Esophagus muscularis mucosa (tissue), 3 donors: ENCODE measurements around the gene PRR20E.
"Not testable (repeated sequence)": the region's sequence is repeated elsewhere in the genome, so short reads cannot be mapped to it uniquely, and the experiment has no call there.

ENCODE experiments used
- POLR2A ChIP-seq: fragments of 450-650 bp; IDR thresholded peaks from one replicate; pipeline ENCODE4 v1.6.1; 2017; ENCODE audit warnings: antibody characterized with exemption, moderate library complexity, mild to moderate bottlenecking, low read depth
- TF ChIP-seq, protein P1 (sequence below), 3 experiments: fragments of 200-600 bp in 2 of 3; fragments of 450-650 bp in 1 of 3; sonication (generic) in 2 of 3; IDR thresholded peaks; one replicate each; pipeline ENCODE4 v1.5.1; 2017 to 2019; ENCODE audit warnings: antibody characterized with exemption in 3 of 3, mild to moderate bottlenecking in 2 of 3, moderate library complexity in 1 of 3

DNA sequence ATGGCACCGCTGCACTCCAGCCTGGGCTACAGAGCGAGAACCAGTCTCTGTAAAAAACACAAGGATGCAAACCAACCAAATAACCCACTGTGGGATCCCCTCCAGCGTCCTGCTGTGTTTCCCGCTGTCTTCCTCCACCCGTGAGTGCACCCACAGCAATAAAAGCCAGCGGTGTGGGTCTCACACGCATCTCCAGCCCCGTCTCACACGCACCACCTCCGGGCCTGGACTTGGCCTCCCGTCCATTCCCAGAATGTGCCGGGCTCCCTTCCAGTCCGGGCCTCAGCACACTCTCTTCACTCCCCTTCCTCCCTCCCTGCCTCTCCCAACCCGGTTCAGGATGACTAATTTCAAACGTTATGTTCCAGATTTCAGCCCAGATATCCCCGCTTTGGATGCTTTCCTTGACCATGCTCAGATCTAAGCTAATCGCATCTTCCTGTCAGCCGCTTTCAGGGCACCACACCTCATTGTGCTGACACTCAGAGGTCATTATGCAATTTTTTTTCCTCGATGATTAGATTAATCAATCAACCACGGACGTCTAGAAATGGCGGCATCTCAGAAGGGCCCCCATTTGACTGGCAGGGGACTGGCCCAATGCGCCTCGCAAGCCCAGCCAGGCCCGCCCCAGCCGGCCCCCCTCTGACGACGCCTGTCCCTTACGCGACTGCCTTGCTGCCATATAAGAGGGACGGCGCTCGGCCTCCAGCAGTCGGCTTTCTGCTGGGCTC, 26.6 kb upstream of the PRR20E start, which contains the start of gene PRR20A:
- TF ChIP-seq, protein P1, sequence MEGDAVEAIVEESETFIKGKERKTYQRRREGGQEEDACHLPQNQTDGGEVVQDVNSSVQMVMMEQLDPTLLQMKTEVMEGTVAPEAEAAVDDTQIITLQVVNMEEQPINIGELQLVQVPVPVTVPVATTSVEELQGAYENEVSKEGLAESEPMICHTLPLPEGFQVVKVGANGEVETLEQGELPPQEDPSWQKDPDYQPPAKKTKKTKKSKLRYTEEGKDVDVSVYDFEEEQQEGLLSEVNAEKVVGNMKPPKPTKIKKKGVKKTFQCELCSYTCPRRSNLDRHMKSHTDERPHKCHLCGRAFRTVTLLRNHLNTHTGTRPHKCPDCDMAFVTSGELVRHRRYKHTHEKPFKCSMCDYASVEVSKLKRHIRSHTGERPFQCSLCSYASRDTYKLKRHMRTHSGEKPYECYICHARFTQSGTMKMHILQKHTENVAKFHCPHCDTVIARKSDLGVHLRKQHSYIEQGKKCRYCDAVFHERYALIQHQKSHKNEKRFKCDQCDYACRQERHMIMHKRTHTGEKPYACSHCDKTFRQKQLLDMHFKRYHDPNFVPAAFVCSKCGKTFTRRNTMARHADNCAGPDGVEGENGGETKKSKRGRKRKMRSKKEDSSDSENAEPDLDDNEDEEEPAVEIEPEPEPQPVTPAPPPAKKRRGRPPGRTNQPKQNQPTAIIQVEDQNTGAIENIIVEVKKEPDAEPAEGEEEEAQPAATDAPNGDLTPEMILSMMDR (IDR thresholded peaks at IDR 0.05), result not testable (repeated sequence)
- TF ChIP-seq POLR2A, result not testable (repeated sequence)
